GM18858 (cell line): ENCODE results near the gene CST7.

Source experiments
- ATAC-seq: cut with Tn5 transposase; IDR thresholded peaks from one replicate; pipeline ENCODE4 v1.9.1; 2021; ENCODE audit not compliant: unreplicated experiment

Gene CST7

GRCh38 chr20:24963672-24964505, 14.8 kb downstream of the CST7 start:
- ATAC-seq: no peak

GRCh38 chr20:24964506-24964840, 15.4 kb downstream of the CST7 start:
- no peak for ATAC-seq

- no peak for ATAC-seq
Measured at GRCh38 chr20:24965065-24965919, 16.2 kb downstream of the CST7 start.

- no peak for ATAC-seq
Measured at GRCh38 chr20:24966317-24967012, 17.4 kb downstream of the CST7 start.

GRCh38 chr20:24968278-24968800, 19.3 kb downstream of the CST7 start:
- ATAC-seq: no peak

GRCh38 chr20:24969186-24970029, 20.3 kb downstream of the CST7 start:
- no peak for ATAC-seq

GRCh38 chr20:24970030-24970553, 21.0 kb downstream of the CST7 start:
- ATAC-seq: no peak

- no peak for ATAC-seq
Measured at GRCh38 chr20:24970754-24971153, 21.7 kb downstream of the CST7 start.

- no peak for ATAC-seq
Measured at GRCh38 chr20:24971376-24972101, 22.5 kb downstream of the CST7 start.

- ATAC-seq: no peak
Measured at GRCh38 chr20:24972341-24972740, 23.3 kb downstream of the CST7 start.

- no peak for ATAC-seq
Measured at GRCh38 chr20:24977336-24977735, 28.3 kb downstream of the CST7 start.

- no peak for ATAC-seq
Measured at GRCh38 chr20:24977797-24978196, 28.7 kb downstream of the CST7 start.

GRCh38 chr20:24978513-24978912, 29.4 kb downstream of the CST7 start:
- no peak for ATAC-seq

- ATAC-seq: no peak
Measured at GRCh38 chr20:24979036-24979960, 30.2 kb downstream of the CST7 start.

GRCh38 chr20:24980291-24981053, 31.4 kb downstream of the CST7 start:
- ATAC-seq: no peak

- ATAC-seq: no peak
Measured at GRCh38 chr20:24981282-24981681, 32.2 kb downstream of the CST7 start.

- no peak for ATAC-seq
Measured at GRCh38 chr20:24981790-24982189, 32.7 kb downstream of the CST7 start.

- no peak for ATAC-seq
Measured at GRCh38 chr20:24983896-24984295, 34.8 kb downstream of the CST7 start.
